Common myeloid progenitor, CD34-positive (primary cell): ENCODE data around the gene ATXN7L3.

Experiments
- CTCF ChIA-PET: fragments of 350-600 bp; sonication (Branson Sonifier 250); formaldehyde crosslinking; loops from one replicate; lab custom pipeline; 2021; ENCODE audit warnings: antibody characterized with exemption; lab: Charles Lee
- POLR2A ChIA-PET: fragments of 350-600 bp; sonication (Branson Sonifier 250); formaldehyde crosslinking; loops from one replicate; lab custom pipeline; 2021; ENCODE audit warnings: antibody characterized with exemption; lab: Charles Lee
- DNase-seq, 3 donors: peaks; one replicate each; pipeline versions ENCODE4 v3.0.0 to v3.0.0-alpha.2; 2013
- H3K27ac ChIP-seq, 2 experiments: 1 replicate in 1 of 2; 2 replicates in 1 of 2; pipeline ENCODE4 v1.7.0; 2013; ENCODE audit warnings: inconsistent platforms in 2 of 2, low read length in 2 of 2, mild to moderate bottlenecking in 2 of 2, low read depth in 1 of 2, moderate library complexity in 1 of 2; ENCODE audit not compliant: severe bottlenecking in 2 of 2, insufficient read depth in 1 of 2, poor library complexity in 1 of 2
- H3K27me3 ChIP-seq, 5 experiments: replicated peaks in 2 of 5; 1 replicate in 3 of 5; 2 replicates in 2 of 5; pipeline versions ENCODE4 v1.6.1 to v1.7.0; 2013; ENCODE audit warnings: low read length in 4 of 5, mild to moderate bottlenecking in 2 of 5, moderate library complexity in 2 of 5, inconsistent platforms in 1 of 5; ENCODE audit not compliant: insufficient read depth in 5 of 5, control insufficient read depth in 4 of 5
- H3K36me3 ChIP-seq, 4 experiments: 1 replicate in 2 of 4; 2 replicates in 2 of 4; pipeline versions ENCODE4 v1.6.1 to v1.7.0; 2013; ENCODE audit warnings: low read length in 3 of 4, control low read depth in 1 of 4, mild to moderate bottlenecking in 1 of 4; ENCODE audit not compliant: control insufficient read depth in 4 of 4, insufficient read depth in 4 of 4
- H3K4me1 ChIP-seq, 4 experiments: 1 replicate in 3 of 4; 2 replicates in 1 of 4; pipeline versions ENCODE4 v1.6.1 to v1.7.1; 2013; ENCODE audit warnings: low read length in 3 of 4, mild to moderate bottlenecking in 3 of 4, control low read depth in 1 of 4, inconsistent platforms in 1 of 4, moderate library complexity in 1 of 4; ENCODE audit not compliant: control insufficient read depth in 4 of 4, insufficient read depth in 4 of 4; ENCODE audit errors: control extremely low read depth in 1 of 4
- H3K4me3 ChIP-seq, 7 experiments: 1 replicate in 4 of 7; 2 replicates in 3 of 7; pipeline versions ENCODE4 v1.5.1 to v1.7.0; 2013; ENCODE audit warnings: mild to moderate bottlenecking in 7 of 7, low read length in 6 of 7, moderate library complexity in 6 of 7, inconsistent platforms in 2 of 7, low read depth in 2 of 7, control low read depth in 1 of 7; ENCODE audit not compliant: insufficient read depth in 4 of 7, control insufficient read depth in 1 of 7; ENCODE audit errors: extremely low read depth in 1 of 7
- H3K9me3 ChIP-seq, 5 experiments: 1 replicate in 4 of 5; 2 replicates in 1 of 5; pipeline versions ENCODE4 v1.6.1 to v1.7.1; 2013; ENCODE audit warnings: low read length in 4 of 5, mild to moderate bottlenecking in 2 of 5, inconsistent platforms in 1 of 5, low read depth in 1 of 5, moderate library complexity in 1 of 5; ENCODE audit not compliant: control insufficient read depth in 4 of 5, insufficient read depth in 2 of 5; ENCODE audit errors: control extremely low read depth in 1 of 5
- WGBS: methylation state at CpG from one replicate; pipeline ENCODE4 v1.1.5; 2013; ENCODE audit not compliant: insufficient coverage; 5-methylcytosine and 5-hydroxymethylcytosine counted together

Gene ATXN7L3

GRCh38 chr17:44176671-44177501, 22.8 kb downstream of the ATXN7L3 start:
- CTCF ChIA-PET, result interaction anchor here (0.6 to 1.4 kb wide), 3 partner anchors 10 to 61 kb away, joined by 3 to 5 read pairs (median 3); partner anchors contain the start of gene TMUB2
- Histone ChIP-seq H3K4me3 (no peak overlapping the region), H3K36me3 (peaks cover 3 to 27% (median 20%) of the 10 kb centered on the region in 4 experiments), H3K9me3 (no peaks in the 10 kb centered on the region), H3K27ac (no peak overlapping the region), H3K27me3 (no peaks in the 10 kb centered on the region), H3K4me1 (no peaks in the 10 kb centered on the region)
- DNase-seq, result no peak
- WGBS, result 98% methylated on average over 37 of the region's 54 CpGs
- POLR2A ChIA-PET, result no interaction called here

- ChIA-PET CTCF (interaction anchor here (0.6 to 1.4 kb wide), 3 partner anchors 10 to 61 kb away, joined by 3 to 5 read pairs (median 3); partner anchors contain the start of gene TMUB2), POLR2A (interaction anchor here (0.6 to 0.7 kb wide), 2 partner anchors 109 to 155 kb away, joined by 6 to 10 read pairs; no protein-coding TSS in a partner anchor)
- WGBS, result 100% methylated on average over 1 of the region's 1 CpG
Measured at GRCh38 chr17:44176257-44176656, 23.4 kb downstream of the ATXN7L3 start.

GRCh38 chr17:44174427-44174826, 25.3 kb downstream of the ATXN7L3 start:
- CTCF ChIA-PET, result interaction anchor here (1.4 to 1.6 kb wide), 2 partner anchors 23 to 29 kb away, joined by 3 to 4 read pairs; no protein-coding TSS in a partner anchor
- Histone ChIP-seq H3K4me1 (peaks cover 0 to 13% (median 0%) of the 10 kb centered on the region in 4 experiments), H3K4me3 (no peak overlapping the region), H3K36me3 (peaks cover 3 to 23% (median 16%) of the 10 kb centered on the region in 4 experiments), H3K27ac (no peak overlapping the region), H3K27me3 (no peaks in the 10 kb centered on the region), H3K9me3 (no peaks in the 10 kb centered on the region)
- no CpG with 5 or more reads among the region's 2 CpGs for WGBS
- POLR2A ChIA-PET, result no interaction called here
- DNase-seq, result no peak

More at GRCh38 chr17:44176257-44176656, 23.4 kb downstream of the ATXN7L3 start:
- peaks cover 3 to 23% (median 16%) of the 10 kb centered on the region in 4 experiments for H3K36me3 ChIP-seq
- H3K4me3 ChIP-seq, result no peak overlapping the region
- no peak for DNase-seq
- H3K9me3 ChIP-seq, result no peaks in the 10 kb centered on the region
- H3K27me3 ChIP-seq, result no peaks in the 10 kb centered on the region
- no peak overlapping the region for H3K27ac ChIP-seq
- no peaks in the 10 kb centered on the region for H3K4me1 ChIP-seq

GRCh38 chr17:44171931-44172455, 27.7 kb downstream of the ATXN7L3 start:
- CTCF ChIA-PET, result interaction anchor here (1.1 to 2.2 kb wide), 7 partner anchors 12 to 121 kb away, joined by 3 to 6 read pairs (median 5); partner anchors contain the start of gene HROB
- Histone ChIP-seq H3K27ac (no peak overlapping the region), H3K9me3 (no peaks in the 10 kb centered on the region), H3K36me3 (peaks cover 0 to 7% (median 5%) of the 10 kb centered on the region in 4 experiments), H3K27me3 (no peaks in the 10 kb centered on the region), H3K4me3 (no peak overlapping the region), H3K4me1 (peaks cover 0 to 19% (median 3%) of the 10 kb centered on the region in 4 experiments)
- WGBS, result 100% methylated on average over 10 of the region's 17 CpGs
- no peak for DNase-seq
- POLR2A ChIA-PET, result interaction anchor here (0.6 to 1.0 kb wide), 2 partner anchors 10 to 13 kb away, joined by 3 read pairs; no protein-coding TSS in a partner anchor

GRCh38 chr17:44170499-44171201, 29.0 kb downstream of the ATXN7L3 start, which contains the start of gene ASB16:
Gene ASB16, plus strand, starts transcription at chr17:44170704. Its CDS starts 86 bp downstream, at chr17:44170790.
- Histone ChIP-seq H3K27me3 (no peaks in the 10 kb centered on the region), H3K4me1 (peaks cover 0 to 19% (median 3%) of the 10 kb centered on the region in 4 experiments), H3K4me3 (no peak within 1 kb of the TSS), H3K36me3 (no peaks in the 10 kb centered on the region), H3K9me3 (no peaks in the 10 kb centered on the region), H3K27ac (no peak within 1 kb of the TSS)
- ChIA-PET CTCF (interaction anchor here (0.5 to 5.0 kb wide), 6 partner anchors 9 to 55 kb away, joined by 3 to 41 read pairs (median 4); partner anchors contain the start of genes HROB and TMUB2), POLR2A (no interaction called here)
- DNase-seq, result no peak
- 86% methylated on average over 10 of the region's 21 CpGs for WGBS

GRCh38 chr17:44170135-44170498, 29.6 kb downstream of the ATXN7L3 start:
- Histone ChIP-seq H3K27me3 (no peaks in the 10 kb centered on the region), H3K36me3 (no peaks in the 10 kb centered on the region), H3K27ac (no peak overlapping the region), H3K4me3 (no peak overlapping the region), H3K4me1 (peaks cover 0 to 19% (median 3%) of the 10 kb centered on the region in 4 experiments), H3K9me3 (no peaks in the 10 kb centered on the region)
- POLR2A ChIA-PET, result no interaction called here
- WGBS, result 94% methylated on average over 4 of the region's 5 CpGs
- no peak for DNase-seq
- CTCF ChIA-PET, result interaction anchor here (0.5 to 5.0 kb wide), 3 partner anchors 9 to 26 kb away, joined by 3 to 41 read pairs (median 3); partner anchors contain the start of genes HROB and TMUB2
